Urinary bladder (tissue), 4 donors: ENCODE results near the gene DOLPP1. TPM values are rescaled to one million over a fixed set of nuclear protein-coding genes. Genes with fewer than 3 reads are reported as not detected.

Experiments used
- DNase-seq: peaks from one replicate; pipeline ENCODE4 v3.0.0-alpha.2; 2015; ENCODE audit errors: extremely low spot score
- H3K27ac ChIP-seq: one replicate; pipeline ENCODE4 v1.5.1; 2013; ENCODE audit warnings: low read depth, mild to moderate bottlenecking, moderate library complexity
- H3K36me3 ChIP-seq: one replicate; pipeline ENCODE4 v1.6.1; 2013; ENCODE audit warnings: mild to moderate bottlenecking, moderate library complexity; ENCODE audit not compliant: insufficient read depth
- H3K4me1 ChIP-seq: one replicate; pipeline ENCODE4 v1.6.1; 2013; ENCODE audit warnings: mild to moderate bottlenecking, moderate library complexity; ENCODE audit not compliant: insufficient read depth
- H3K4me3 ChIP-seq: one replicate; pipeline ENCODE4 v1.5.1; 2013; ENCODE audit warnings: low read depth, low read length
- WGBS: extraction: QIAGEN DNeasy Blood & Tissue Kit; methylation state at CpG from one replicate; pipeline ENCODE4 v1.1.7; 2013; 5-methylcytosine and 5-hydroxymethylcytosine counted together
- polyA plus RNA-seq: library from polyadenylated mRNA; stranded (reverse); fragments of 200-250 nt; gene quantifications from one replicate; pipeline ENCODE4 v1.2.3, GENCODE V29; 2013
- total RNA-seq: library from RNA; depleted of rRNA; stranded (reverse); fragments of >200 nt; gene quantifications from one replicate; pipeline ENCODE4 v1.2.3, GENCODE V29; 2014
- donor health status: healthy with polysubstance abuse.
- donor health status: healthy.

Gene DOLPP1
- total and polyA plus RNA-seq, 2 donors: 9.0 to 10.5 TPM

- Histone ChIP-seq H3K4me1 (no peaks in the 10 kb centered on the region), H3K36me3 (peaks cover 3% of the 10 kb centered on the region), H3K27ac (no peak overlapping the region), H3K4me3 (no peak overlapping the region)
- 78% methylated on average over 20 of the region's 20 CpGs for WGBS
- no peak for DNase-seq
These were observed 12.9 kb downstream of the DOLPP1 start for GRCh38 chr9:129093602-129094386.

- Histone ChIP-seq H3K4me1 (no peaks in the 10 kb centered on the region), H3K36me3 (no peaks in the 10 kb centered on the region), H3K4me3 (no peak overlapping the region), H3K27ac (no peak overlapping the region)
- 90% methylated on average over 13 of the region's 13 CpGs for WGBS
- DNase-seq: no peak
These were observed 13.7 kb downstream of the DOLPP1 start for GRCh38 chr9:129094387-129095169.

GRCh38 chr9:129095170-129095667, 14.3 kb downstream of the DOLPP1 start:
- 94% methylated on average over 21 of the region's 21 CpGs for WGBS
- H3K36me3 ChIP-seq: no peaks in the 10 kb centered on the region
- no peak for DNase-seq

GRCh38 chr9:129095908-129096307, 15.0 kb downstream of the DOLPP1 start:
- H3K4me1 ChIP-seq: no peaks in the 10 kb centered on the region
- no peak for DNase-seq
- WGBS: 94% methylated on average over 12 of the region's 12 CpGs
- H3K27ac ChIP-seq: no peak overlapping the region
- no peaks in the 10 kb centered on the region for H3K36me3 ChIP-seq
- H3K4me3 ChIP-seq: no peak overlapping the region

More at GRCh38 chr9:129095170-129095667, 14.3 kb downstream of the DOLPP1 start:
- Histone ChIP-seq H3K4me3 (no peak overlapping the region), H3K4me1 (no peaks in the 10 kb centered on the region), H3K27ac (no peak overlapping the region)

- H3K4me1 ChIP-seq: no peaks in the 10 kb centered on the region
- WGBS: 93% methylated on average over 16 of the region's 16 CpGs
- DNase-seq: no peak
- H3K36me3 ChIP-seq: no peaks in the 10 kb centered on the region
- no peak overlapping the region for H3K27ac ChIP-seq
- H3K4me3 ChIP-seq: no peak overlapping the region
These were observed 16.9 kb downstream of the DOLPP1 start for GRCh38 chr9:129097671-129098306.

- WGBS: 94% methylated on average over 11 of the region's 11 CpGs
- no peak for DNase-seq
- no peaks in the 10 kb centered on the region for H3K4me1 ChIP-seq
- H3K36me3 ChIP-seq: no peaks in the 10 kb centered on the region
- H3K4me3 ChIP-seq: no peak overlapping the region
- H3K27ac ChIP-seq: no peak overlapping the region
These were observed 17.4 kb downstream of the DOLPP1 start for GRCh38 chr9:129098328-129098727.

GRCh38 chr9:129100383-129101169, 19.7 kb downstream of the DOLPP1 start:
- H3K36me3 ChIP-seq: no peaks in the 10 kb centered on the region
- H3K4me1 ChIP-seq: no peaks in the 10 kb centered on the region
- no peak for DNase-seq
- H3K27ac ChIP-seq: no peak overlapping the region
- H3K4me3 ChIP-seq: no peak overlapping the region
- 64% methylated on average over 28 of the region's 28 CpGs for WGBS

- Histone ChIP-seq H3K4me1 (no peaks in the 10 kb centered on the region), H3K27ac (no peak overlapping the region), H3K36me3 (no peaks in the 10 kb centered on the region), H3K4me3 (no peak overlapping the region)
- no peak for DNase-seq
- WGBS: 87% methylated on average over 7 of the region's 7 CpGs
These were observed 20.4 kb downstream of the DOLPP1 start for GRCh38 chr9:129101279-129101678.

- Histone ChIP-seq H3K27ac (no peak overlapping the region), H3K4me1 (no peaks in the 10 kb centered on the region), H3K36me3 (no peaks in the 10 kb centered on the region), H3K4me3 (no peak overlapping the region)
- WGBS: 90% methylated on average over 13 of the region's 13 CpGs
- DNase-seq: no peak
These were observed 21.2 kb downstream of the DOLPP1 start for GRCh38 chr9:129102095-129102525.

GRCh38 chr9:129102791-129103594, 22.1 kb downstream of the DOLPP1 start:
- Histone ChIP-seq H3K4me3 (no peak overlapping the region), H3K4me1 (no peaks in the 10 kb centered on the region), H3K36me3 (no peaks in the 10 kb centered on the region), H3K27ac (peak overlapping the region; percentile 26)
- no peak for DNase-seq
- WGBS: 50% methylated on average over 14 of the region's 14 CpGs

- no peak overlapping the region for H3K4me3 ChIP-seq
- H3K4me1 ChIP-seq: no peaks in the 10 kb centered on the region
- no peak for DNase-seq
- H3K36me3 ChIP-seq: no peaks in the 10 kb centered on the region
- 91% methylated on average over 4 of the region's 4 CpGs for WGBS
- H3K27ac ChIP-seq: peak overlapping the region; percentile 26
These were observed 22.7 kb downstream of the DOLPP1 start for GRCh38 chr9:129103595-129103965.

GRCh38 chr9:129104051-129104450, 23.1 kb downstream of the DOLPP1 start:
- DNase-seq: no peak
- no peak overlapping the region for H3K4me3 ChIP-seq
- no peaks in the 10 kb centered on the region for H3K36me3 ChIP-seq
- H3K27ac ChIP-seq: no peak overlapping the region
- WGBS: 87% methylated on average over 11 of the region's 11 CpGs
- H3K4me1 ChIP-seq: no peaks in the 10 kb centered on the region
